GM21381 (cell line): Measurements from ENCODE around the gene LCN9.

ENCODE experiments used
- ATAC-seq: cut with Tn5 transposase; IDR thresholded peaks from one replicate; pipeline ENCODE4 v1.9.1; 2021; ENCODE audit warnings: mild to moderate bottlenecking, moderate library complexity; ENCODE audit not compliant: unreplicated experiment

Gene LCN9

DNA sequence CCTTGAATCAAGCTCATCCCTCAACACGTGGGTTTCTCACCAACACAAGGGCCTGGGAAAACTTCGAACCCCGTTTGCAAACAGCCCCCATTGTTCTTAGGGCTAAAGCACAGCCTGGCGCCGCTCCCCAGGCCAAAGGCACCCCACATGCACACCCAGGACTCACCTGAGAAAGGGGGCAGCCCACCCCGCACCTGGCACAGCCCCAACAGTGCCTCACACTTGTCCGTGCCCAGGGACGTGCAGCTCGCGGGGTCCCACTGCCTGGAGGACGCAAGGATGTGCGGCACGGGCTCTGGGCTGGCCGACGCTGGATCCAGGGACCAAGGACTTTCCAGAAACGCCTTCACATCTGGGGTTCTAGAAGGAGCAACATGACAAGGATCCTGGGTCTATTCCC is 33.3 kb downstream of the LCN9 start:
- no peak for ATAC-seq

DNA sequence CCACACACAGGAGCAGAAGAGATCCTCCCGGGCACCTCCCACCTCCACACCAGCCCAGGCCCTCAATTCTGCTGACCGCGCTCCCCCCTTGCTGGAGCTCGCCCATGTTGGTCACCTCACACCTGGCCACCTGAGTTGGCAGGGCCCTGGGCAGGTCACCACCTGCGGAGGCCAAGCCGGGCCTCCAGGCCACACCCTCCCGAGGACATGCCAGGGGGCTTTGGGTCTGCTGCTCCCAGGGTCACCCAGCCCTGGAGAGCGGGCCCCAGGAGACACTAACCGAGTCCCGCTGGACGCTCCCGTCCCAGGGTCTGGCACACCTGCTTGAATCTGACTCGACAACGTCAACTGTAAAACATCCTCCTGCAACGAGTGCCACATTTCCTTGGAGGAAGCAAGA is 34.1 kb downstream of the LCN9 start:
- no peak for ATAC-seq

DNA sequence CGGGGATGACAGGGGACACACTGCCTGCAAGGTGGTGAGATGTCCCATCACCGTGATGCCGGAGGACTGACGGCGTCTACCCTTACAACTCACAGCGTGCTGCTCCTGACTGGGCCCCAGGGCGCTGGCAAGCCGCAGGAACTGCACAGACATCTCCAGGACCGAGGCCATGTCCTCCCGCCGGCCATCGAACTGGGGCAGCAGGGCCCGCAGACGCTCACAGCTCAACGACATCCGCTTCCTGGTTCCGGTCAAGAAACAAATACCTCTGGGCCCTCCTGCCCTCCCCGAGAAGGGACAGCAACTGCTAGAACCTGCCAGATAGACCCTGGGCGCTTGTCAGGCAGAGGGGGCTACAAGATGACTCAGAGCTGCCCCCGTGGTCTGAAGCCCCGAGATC is 35.1 kb downstream of the LCN9 start:
- ATAC-seq, result no peak

DNA sequence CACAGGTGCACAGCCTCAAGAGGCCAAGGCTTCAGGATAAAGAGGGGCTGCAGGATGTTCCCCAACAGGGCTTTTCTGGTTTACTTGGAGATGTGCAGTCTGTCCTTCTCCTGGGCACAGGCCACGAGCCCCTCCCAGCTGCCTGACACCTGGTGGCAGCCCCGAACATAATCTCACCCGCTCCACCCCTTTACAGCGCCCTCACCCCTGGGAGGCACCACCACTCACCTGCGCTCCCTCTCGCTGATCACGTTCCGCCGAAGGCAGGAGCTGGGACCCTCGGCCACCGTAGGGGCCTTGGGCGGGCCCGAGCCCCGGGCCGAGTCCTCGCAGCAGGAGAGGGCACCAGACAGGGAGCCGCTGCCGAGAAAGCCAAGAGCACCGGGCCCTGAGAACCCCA is 35.7 kb downstream of the LCN9 start:
- ATAC-seq, result no peak

- no peak for ATAC-seq
Measured at GRCh38 chr9:135699440-135699839, 36.3 kb downstream of the LCN9 start, which contains the start of gene SOHLH1. Gene SOHLH1 (minus strand): TSS chr9:135699481. CDS start chr9:135699467, 14 bp downstream.

DNA sequence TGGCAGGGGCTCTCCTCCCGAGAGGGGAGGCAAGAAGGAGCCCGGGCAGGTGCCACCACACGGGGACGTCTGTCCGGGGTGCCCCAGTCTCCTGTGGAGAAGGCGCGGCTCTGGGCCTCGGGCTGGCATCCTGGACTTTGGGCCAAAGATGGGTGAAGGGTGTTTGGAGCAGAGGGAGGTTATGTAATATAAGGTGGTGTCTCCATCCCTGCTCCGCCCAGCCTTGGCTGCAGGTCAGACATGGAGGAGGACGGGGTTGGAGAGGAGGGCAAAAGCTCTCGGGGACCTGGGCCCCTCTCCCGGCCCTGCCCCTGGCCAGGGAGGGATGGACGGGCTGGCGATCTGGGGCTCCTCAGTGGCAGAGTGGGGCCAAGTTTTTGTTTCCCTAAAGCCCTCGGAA is 37.4 kb downstream of the LCN9 start:
- no peak for ATAC-seq

DNA sequence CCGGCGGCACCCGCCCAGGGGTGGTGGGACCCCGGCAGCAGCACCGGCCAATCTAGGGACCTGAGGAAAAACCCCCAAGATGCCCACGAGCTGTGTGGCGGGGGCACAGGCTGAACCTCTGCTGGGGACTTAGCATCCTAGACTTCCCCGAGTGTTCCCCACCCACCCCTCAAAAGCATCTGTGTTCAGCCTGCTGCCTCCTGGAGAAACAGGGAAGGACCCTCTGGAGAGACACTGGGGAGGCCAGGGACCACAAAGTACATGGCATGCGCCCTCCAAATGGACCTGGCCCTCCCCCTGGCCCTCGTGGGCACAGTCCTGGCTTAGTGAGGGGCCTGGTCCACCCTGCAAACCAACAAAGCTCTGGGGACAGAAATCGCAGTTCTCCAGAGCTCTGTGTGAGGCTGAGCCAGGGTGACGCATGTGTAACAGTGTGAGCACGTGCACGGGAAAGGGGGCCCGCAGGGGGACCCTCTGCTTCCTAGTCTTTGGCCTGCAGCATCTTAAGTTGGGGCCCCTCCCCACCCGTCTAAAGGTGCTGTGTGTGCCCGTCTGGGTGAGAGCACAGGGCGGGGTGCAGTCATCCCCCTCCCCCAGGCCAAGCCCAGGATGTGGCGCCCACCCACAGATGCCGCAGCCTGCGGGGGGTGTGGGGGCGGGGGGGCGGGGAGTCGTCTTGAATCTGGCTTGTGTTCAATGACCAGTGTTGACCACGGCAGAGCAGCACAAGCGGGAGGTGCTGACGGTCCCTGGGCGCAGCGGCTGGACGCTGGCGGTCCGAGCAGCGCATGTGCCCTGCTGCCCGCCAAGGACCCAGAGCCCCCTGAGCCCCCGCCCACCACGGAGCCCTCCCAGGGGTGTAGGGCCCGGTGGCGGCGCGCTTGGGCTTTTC is 38.2 kb downstream of the LCN9 start:
- no peak for ATAC-seq

DNA sequence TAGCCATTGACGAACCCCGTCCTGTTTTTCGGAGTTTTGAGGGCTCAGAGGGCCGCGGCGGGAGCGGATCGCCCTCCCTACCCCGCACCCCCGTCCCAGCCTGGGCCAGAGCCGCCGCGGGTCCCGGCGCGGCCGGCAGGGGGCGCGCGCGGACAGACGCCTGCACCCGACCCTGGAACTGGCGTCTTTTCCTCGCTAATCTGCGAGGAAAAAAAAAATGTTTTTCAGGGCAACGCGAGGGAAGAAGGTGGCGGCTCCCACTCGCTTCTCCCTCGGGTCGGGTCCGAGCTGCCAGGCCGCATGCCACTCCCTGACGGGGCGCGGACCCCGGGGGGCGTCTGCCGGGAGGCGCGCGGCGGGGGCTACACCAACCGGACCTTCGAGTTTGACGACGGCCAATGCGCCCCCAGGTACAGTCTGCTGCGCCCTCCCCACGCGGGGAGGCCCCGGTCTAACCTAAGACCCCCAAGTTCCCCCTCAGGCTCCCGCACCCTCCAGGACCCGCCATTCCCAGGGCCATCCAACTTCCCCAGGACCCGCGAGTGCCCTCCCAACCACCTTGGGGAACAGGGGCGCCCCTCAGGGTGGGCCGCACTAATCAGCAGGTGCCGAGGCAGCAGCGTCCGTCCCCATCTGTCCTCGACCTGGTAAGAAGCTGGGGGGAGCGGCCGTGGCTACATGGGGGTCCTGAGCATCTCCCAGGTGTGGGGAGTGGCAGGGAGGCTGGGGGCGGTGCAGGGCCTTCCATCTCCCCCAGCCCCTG is 39.0 kb downstream of the LCN9 start, which contains the start of gene KCNT1:
Gene KCNT1, plus strand, starts transcription at position 227 of the 763 bp plus-strand sequence. Its CDS starts 74 bp downstream, at position 301.
- ATAC-seq, result no peak

DNA sequence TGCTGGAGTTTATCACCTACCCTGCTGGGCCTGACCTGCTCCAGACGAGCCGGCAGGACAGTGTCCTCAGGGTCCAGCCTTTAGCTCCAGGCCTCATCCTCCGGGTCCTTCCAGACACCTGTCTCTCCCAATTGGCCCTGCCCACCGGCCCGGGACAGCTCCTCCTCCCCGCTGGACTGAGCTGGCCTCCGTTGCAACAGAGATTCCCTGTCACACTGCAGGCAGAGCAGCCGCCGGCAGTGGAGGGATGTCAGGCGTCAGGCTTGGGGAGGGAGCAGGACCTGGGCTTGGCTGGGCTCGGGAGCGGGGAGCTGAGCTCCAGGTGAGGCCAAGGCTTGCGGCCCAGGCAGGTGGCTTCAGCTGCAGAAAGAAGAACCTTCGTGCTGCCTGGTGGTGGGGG is 40.6 kb downstream of the LCN9 start:
- ATAC-seq, result no peak

DNA sequence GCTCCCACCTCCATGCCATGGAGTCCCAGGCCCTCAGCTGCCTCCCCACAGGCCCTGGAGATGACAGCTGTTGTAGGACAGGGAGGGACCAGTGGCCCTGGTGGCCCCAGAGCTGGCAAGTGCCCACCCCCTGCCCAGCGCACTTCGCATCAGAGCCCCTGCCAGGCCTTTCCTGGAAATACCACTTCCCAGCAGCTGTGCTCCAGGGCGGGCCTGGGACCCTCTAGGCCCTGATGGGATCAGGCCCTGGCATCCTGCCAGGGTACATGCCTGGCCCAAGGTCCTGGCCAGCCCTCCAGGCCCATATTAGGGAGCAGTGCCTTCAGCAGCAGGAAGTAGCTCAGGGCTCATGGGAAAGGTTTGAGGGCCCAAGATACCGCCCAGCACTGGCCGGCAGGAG is 41.4 kb downstream of the LCN9 start:
- ATAC-seq, result no peak

DNA sequence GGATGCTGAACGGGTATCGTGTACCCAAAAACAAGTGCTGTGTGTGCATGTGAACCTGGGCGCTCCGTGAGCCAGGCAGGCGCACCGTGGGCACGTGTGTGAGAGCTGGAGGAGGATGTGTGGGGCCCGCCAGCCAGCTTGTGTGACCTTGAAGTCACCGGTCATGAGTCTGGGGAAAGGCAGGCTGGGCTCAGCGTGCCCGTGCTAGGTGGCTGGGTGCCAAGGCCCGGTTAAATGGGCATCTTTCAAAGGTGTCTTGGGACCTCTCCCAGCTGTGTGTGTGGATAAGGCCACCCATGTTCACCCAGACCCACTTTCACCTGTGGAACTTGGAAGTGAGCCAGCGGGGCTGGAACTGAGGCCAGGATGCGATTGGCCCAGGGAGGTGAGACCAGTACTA is 42.3 kb downstream of the LCN9 start:
- ATAC-seq, result no peak

GRCh38 chr9:135706288-135706687 is 43.2 kb downstream of the LCN9 start:
- ATAC-seq, result no peak

GRCh38 chr9:135707252-135708138 is 44.4 kb downstream of the LCN9 start:
- ATAC-seq, result no peak

DNA sequence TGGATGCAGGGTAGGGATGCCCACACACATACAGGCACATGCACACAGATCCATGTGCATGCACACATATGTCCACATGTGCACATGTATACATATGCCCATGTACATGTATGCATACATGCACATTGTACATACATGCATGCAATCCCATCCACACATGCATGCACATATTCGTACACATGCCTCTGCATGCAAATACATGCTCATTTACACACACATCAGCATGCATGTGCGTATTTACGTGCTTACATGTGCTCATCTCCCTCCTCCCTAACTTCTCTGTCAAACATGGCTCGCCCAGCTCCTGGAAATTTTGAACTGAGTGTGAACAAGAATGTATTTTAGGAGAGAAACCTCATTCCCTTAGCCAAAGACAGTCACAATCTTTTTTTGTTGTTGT is 45.1 kb downstream of the LCN9 start:
- ATAC-seq, result no peak

DNA sequence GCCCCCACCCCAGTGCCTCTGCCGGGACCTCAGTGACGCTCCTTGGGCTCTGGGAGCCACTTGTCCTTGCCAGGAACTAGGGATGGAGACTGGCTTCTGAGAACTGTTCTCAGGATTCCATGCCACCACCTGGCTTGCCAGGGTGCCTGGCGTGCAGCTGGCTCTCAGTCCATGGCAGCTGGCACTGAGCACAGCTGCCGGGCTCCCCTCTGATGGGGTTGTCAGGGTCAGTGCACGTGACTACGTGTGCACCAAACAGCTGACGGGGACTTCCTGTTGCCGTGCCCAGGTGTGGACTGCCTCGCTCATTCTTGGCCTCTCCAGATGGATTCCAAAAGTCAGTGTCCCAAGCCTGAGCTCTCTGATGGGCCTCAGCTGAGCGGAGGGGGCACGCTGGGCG is 48.3 kb downstream of the LCN9 start:
- no peak for ATAC-seq

DNA sequence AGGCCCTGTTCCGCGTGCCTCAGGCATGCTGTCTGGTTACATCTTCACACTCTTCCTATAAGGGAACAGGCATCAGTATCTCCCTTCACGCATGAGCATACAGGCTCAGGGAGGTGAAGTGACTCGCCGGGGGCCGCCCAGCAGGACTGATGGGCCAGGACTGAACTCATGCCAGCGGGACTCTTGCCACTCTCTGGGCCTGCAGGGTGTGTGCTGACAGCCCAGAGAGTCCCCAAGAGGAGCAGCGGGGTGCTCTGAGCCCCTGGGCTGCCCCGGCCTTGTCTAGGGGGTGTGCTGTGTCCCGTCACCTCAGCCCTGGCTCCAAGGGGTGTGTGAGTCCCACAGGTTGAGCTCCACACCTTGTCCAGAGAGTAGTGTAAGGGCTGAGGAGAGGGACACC is 48.8 kb downstream of the LCN9 start:
- ATAC-seq, result no peak

GRCh38 chr9:135712613-135713295 is 49.6 kb downstream of the LCN9 start:
- ATAC-seq, result no peak

DNA sequence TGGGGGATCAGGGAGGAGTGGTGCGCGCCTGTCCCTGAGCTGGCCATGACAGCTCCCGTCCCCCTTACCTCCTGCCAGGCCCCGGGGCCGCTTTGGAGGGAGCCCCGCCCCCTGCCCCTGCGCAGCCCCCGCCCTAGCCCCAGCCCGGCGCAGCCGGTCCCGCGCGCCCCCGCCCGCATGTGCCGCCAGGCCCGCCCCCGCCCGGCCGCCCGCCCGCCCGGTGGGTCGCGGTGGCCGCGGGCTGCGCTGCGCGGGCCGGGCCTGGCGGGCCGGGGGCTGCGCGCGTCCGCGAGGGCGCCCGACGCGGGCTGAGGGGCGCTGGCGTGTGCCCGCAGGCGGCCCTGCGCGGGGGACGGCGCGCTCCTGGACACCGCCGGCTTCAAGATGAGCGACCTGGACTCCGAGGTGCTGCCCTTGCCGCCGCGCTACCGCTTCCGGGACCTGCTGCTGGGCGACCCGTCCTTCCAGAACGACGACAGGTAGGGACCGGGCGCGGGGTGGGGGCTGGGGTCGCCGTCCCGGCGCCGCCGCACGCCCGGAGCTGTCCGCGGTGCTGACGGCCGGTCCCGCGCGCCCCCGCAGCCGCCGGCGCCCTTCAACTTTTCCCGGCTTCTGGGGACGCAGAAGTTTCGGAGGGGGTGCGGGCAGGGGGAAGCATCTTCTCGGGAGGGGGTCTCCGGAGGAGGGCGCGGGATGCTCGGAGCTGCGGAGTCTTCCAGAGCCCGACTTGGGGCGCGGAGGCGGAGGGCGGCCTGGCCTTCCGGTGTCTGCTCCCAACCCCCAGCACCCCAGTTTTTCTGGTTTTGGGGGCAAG is 51.3 kb downstream of the LCN9 start:
- no peak for ATAC-seq

DNA sequence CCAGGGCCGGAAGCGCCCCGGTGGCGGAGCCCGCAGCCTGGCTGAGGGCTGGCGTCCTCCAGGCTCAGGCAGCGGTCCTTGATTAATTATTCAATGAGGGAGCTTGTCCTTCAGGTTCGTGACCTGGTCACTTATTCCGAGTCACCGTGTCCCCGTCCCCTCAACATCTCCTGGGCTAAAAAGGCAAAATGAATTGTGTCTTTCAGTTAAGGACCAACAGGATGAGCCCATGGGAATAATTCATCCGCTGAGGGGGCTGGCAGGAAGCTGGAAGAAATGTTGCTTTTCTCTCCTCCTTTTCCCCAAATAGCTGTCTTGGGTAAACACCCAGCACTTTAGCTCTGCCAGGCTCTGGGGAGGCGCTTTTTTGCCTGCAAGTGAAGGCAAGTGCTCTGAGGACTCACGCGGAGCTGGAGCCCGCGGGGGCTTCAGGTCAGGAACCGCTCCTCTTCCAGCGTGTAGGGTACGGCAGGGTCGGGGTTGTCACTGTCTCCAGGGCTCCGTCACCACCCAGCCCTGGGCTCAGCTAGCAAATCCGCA is 52.0 kb downstream of the LCN9 start:
- no peak for ATAC-seq
